GM21381 (cell line): ENCODE measurements around the gene WDFY3.

ENCODE experiments used
- ATAC-seq: cut with Tn5 transposase; IDR thresholded peaks from one replicate; pipeline ENCODE4 v1.9.1; 2021; ENCODE audit warnings: mild to moderate bottlenecking, moderate library complexity; ENCODE audit not compliant: unreplicated experiment

The WDFY3 gene

GRCh38 chr4:84634961-84635360 lies 331.5 kb downstream of the WDFY3 start:
- no peak for ATAC-seq

GRCh38 chr4:84632092-84632491 lies 334.4 kb downstream of the WDFY3 start:
- ATAC-seq = no peak

DNA sequence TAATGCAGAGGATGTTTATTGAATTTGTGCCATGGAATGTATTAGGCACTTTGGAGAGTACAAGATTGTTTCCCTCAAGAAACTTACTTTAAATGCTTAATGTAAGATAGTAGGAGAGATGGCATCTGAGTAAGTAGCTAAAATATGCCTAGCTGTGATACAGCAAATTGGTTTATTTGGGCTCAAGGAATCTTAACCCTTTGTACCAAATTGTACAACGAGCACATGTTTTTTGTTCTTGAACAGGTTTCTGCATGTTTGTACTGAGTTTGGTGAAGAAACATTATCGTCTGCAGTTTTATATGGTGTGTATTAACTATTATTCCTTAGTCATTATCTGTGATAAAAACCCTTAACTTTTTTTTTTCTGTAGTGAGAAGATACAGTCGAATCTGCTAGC lies 334.9 kb downstream of the WDFY3 start:
- ATAC-seq = no peak

DNA sequence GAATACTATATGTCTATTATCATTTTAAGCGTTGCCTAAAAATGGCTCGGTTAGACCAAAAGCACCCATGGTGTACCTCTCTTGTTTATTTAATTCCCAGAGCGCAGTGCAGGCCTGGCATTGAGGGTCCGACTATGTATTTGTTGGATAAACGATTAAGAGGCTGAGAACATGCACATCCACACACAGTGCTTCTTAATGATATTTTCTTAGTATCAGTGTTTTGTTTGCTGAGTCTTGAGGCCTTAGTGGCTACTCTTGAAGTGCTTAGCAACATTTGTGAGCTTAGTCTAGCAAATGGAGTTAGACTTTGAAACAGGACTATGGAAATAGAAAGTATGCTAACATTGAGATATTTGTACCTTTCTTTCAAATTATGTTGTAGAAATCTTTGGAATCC lies 339.8 kb downstream of the WDFY3 start:
- ATAC-seq = no peak

DNA sequence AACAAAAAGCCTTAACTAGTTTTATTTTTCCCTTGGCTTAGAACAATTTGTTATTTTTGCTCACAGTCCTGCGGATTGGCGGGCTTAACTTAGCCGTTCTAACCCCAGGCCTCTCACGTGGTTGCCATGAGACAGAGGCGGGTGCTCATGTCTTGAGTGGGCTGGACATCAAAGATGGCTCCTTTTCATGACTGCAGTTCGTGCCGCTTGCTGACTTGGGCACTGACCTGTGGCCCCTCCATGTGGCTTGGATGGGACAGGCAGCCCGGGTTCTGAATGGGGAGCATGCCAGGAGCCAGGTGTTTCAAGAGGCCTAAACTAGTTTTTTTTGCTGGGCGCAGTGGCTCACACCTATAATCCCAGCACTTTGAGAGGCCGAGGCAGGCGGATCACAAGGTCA lies 342.8 kb downstream of the WDFY3 start:
- no peak for ATAC-seq

DNA sequence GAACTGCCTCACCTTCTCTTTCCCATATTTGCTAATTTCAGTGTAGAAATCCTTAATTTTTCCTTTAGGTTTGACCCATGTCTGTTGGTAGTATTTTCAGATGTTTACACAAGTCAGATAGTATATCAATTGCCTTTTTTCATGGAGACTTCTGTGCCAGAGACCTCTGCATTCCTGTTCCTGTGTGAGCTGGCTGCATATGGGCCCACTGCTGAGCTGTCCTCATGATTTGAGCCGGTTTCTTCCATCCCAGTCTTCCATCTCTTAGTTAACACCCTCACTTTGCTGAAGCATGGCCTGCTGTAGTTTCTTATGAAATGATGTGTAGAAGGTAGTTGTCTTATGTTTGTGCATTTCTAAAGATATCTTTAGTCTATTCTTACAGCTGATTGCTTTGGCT lies 343.5 kb downstream of the WDFY3 start:
- ATAC-seq = no peak
